Measurements from ENCODE around the gene CEMP1.

GRCh38 chr16:2518823-2519710 lies 12.1 kb downstream of the CEMP1 start:
- TF ChIP-seq POLR2A (IDR thresholded peaks at IDR 0.05; ENCODE audit: low read length) (no peak), GATA1 (IDR thresholded peaks at IDR 0.05; ENCODE audit: low read depth, low read length) (no peak)
